Osteoblast (primary cell): ENCODE data around the gene HOXD13. TPM values are rescaled to one million over a fixed set of nuclear protein-coding genes. Genes with fewer than 3 reads are reported as not detected.

ENCODE experiments used
- DNase-seq: peaks from one replicate; pipeline ENCODE4 v3.0.0; 2011; ENCODE audit warnings: low spot score, mixed read lengths; ENCODE audit not compliant: insufficient read length; ENCODE audit errors: missing footprints
- H2AFZ ChIP-seq: 2 replicates; pipeline ENCODE4 v1.6.0; 2011; ENCODE audit warnings: mild to moderate bottlenecking, low read length
- H3K27ac ChIP-seq: 2 replicates; pipeline ENCODE4 v1.5.1; 2011; ENCODE audit warnings: mild to moderate bottlenecking, low read depth, low read length, moderate library complexity
- H3K27me3 ChIP-seq: 2 replicates; pipeline ENCODE4 v1.6.0; 2012; ENCODE audit warnings: mild to moderate bottlenecking, control low read depth, inconsistent platforms, low read length, moderate library complexity; ENCODE audit not compliant: insufficient read depth
- H3K36me3 ChIP-seq: 2 replicates; pipeline ENCODE4 v1.5.1; 2011; ENCODE audit warnings: mild to moderate bottlenecking, low read length, control low read depth, moderate library complexity; ENCODE audit not compliant: insufficient read depth
- H3K4me1 ChIP-seq: 2 replicates; pipeline ENCODE4 v1.5.1; 2011; ENCODE audit warnings: mild to moderate bottlenecking, low read length, control low read depth, moderate library complexity; ENCODE audit not compliant: insufficient read depth
- H3K4me2 ChIP-seq: 2 replicates; pipeline ENCODE4 v1.6.0; 2011; ENCODE audit warnings: mild to moderate bottlenecking, low read length; ENCODE audit not compliant: insufficient read depth
- H3K4me3 ChIP-seq: fragments of 200-600 bp; sonication (generic); 3 replicates; pipeline ENCODE4 v1.5.1; 2012; ENCODE audit warnings: mild to moderate bottlenecking, low read length, inconsistent platforms; ENCODE audit not compliant: insufficient read depth
- H3K79me2 ChIP-seq: 2 replicates; pipeline ENCODE4 v1.6.0; 2012; ENCODE audit warnings: mild to moderate bottlenecking, low read length, control low read depth, inconsistent platforms; ENCODE audit not compliant: insufficient read depth
- H3K9me3 ChIP-seq: 2 replicates; pipeline ENCODE4 v1.5.1; 2011; ENCODE audit warnings: low read depth, low read length, control low read depth
- H4K20me1 ChIP-seq: 2 replicates; pipeline ENCODE4 v1.6.0; 2012; ENCODE audit warnings: mild to moderate bottlenecking, low read length, control low read depth; ENCODE audit not compliant: insufficient read depth
- CTCF ChIP-seq: IDR thresholded peaks from 2 replicates; pipeline ENCODE4 v1.5.1; 2011; ENCODE audit warnings: mild to moderate bottlenecking, low read depth, low read length, moderate library complexity; ENCODE audit errors: extremely low read depth
- total RNA-seq: library from RNA; depleted of rRNA; stranded (reverse); fragments of >200 nt; gene quantifications from 2 replicates; pipeline ENCODE4 v1.2.3, GENCODE V29; 2012

The HOXD13 gene
- total RNA-seq, 1 donor: not detected

GRCh38 chr2:176094349-176094748 is 1.8 kb downstream of the HOXD13 start:
- Histone ChIP-seq H3K36me3 (no peaks in the 10 kb centered on the region), H3K27me3 (peaks cover 97% of the 10 kb centered on the region), H3K4me1 (peaks cover 9% of the 10 kb centered on the region), H3K4me2 (no peak overlapping the region), H3K9me3 (no peaks in the 10 kb centered on the region), H3K79me2 (no peaks in the 10 kb centered on the region), H4K20me1 (no peaks in the 10 kb centered on the region), H3K4me3 (no peak overlapping the region), H3K27ac (no peak overlapping the region), H2AFZ (no peak overlapping the region)
- no peak for TF ChIP-seq CTCF
- no peak for DNase-seq

- no peaks in the 10 kb centered on the region for H3K79me2 ChIP-seq
- no peak for TF ChIP-seq CTCF
- H3K9me3 ChIP-seq: no peaks in the 10 kb centered on the region
- no peak overlapping the region for H3K4me2 ChIP-seq
- H3K27me3 ChIP-seq: peaks cover 97% of the 10 kb centered on the region
- no peaks in the 10 kb centered on the region for H3K36me3 ChIP-seq
- DNase-seq: no peak
- H3K27ac ChIP-seq: no peak overlapping the region
- H3K4me3 ChIP-seq: no peak overlapping the region
- peaks cover 9% of the 10 kb centered on the region for H3K4me1 ChIP-seq
- no peaks in the 10 kb centered on the region for H4K20me1 ChIP-seq
- H2AFZ ChIP-seq: no peak overlapping the region
These were observed 2.9 kb downstream of the HOXD13 start for GRCh38 chr2:176095421-176095820.

GRCh38 chr2:176096243-176096985 is 3.9 kb downstream of the HOXD13 start:
- DNase-seq: no peak

More at GRCh38 chr2:176096243-176096985, 3.9 kb downstream of the HOXD13 start:
- Histone ChIP-seq H3K79me2 (no peaks in the 10 kb centered on the region), H3K36me3 (no peaks in the 10 kb centered on the region), H3K4me2 (peak overlapping the region; percentile 88), H2AFZ (peak overlapping the region; percentile 83), H4K20me1 (peaks cover 3% of the 10 kb centered on the region), H3K27ac (no peak overlapping the region), H3K4me1 (peaks cover 9% of the 10 kb centered on the region), H3K27me3 (peaks cover 97% of the 10 kb centered on the region), H3K4me3 (peak overlapping the region; percentile 65), H3K9me3 (no peaks in the 10 kb centered on the region)
- TF ChIP-seq CTCF: no peak
